GM18517 (cell line): Measurements from ENCODE around the gene WBP1L.
"Not testable (repeated sequence)": the region's sequence is repeated elsewhere in the genome, so short reads cannot be mapped to it uniquely, and the experiment has no call there.

Experiments used
- ATAC-seq: cut with Tn5 transposase; IDR thresholded peaks from one replicate; pipeline ENCODE4 v1.9.1; 2021; ENCODE audit warnings: mild to moderate bottlenecking, moderate library complexity; ENCODE audit not compliant: unreplicated experiment

The WBP1L gene

GRCh38 chr10:102804382-102805055, 60.8 kb downstream of the WBP1L start:
- no peak for ATAC-seq

GRCh38 chr10:102808380-102808779, 64.6 kb downstream of the WBP1L start:
- no peak for ATAC-seq

- no peak for ATAC-seq
Observed at GRCh38 chr10:102811346-102811745, 67.6 kb downstream of the WBP1L start.

- no peak for ATAC-seq
Observed at GRCh38 chr10:102812231-102812876, 68.6 kb downstream of the WBP1L start.

- ATAC-seq: no peak
Observed at GRCh38 chr10:102813017-102813541, 69.3 kb downstream of the WBP1L start.

GRCh38 chr10:102813734-102814452, 70.1 kb downstream of the WBP1L start:
- no peak for ATAC-seq

- ATAC-seq: no peak
Observed at GRCh38 chr10:102814453-102814871, 70.7 kb downstream of the WBP1L start.

GRCh38 chr10:102814873-102815661, 71.3 kb downstream of the WBP1L start:
- ATAC-seq: no peak

GRCh38 chr10:102815790-102816549, 72.2 kb downstream of the WBP1L start:
- no peak for ATAC-seq

GRCh38 chr10:102817175-102817574, 73.4 kb downstream of the WBP1L start:
- ATAC-seq: no peak

GRCh38 chr10:102819054-102819453, 75.3 kb downstream of the WBP1L start:
- no peak for ATAC-seq

GRCh38 chr10:102820008-102820407, 76.3 kb downstream of the WBP1L start:
- ATAC-seq: not testable (repeated sequence)

GRCh38 chr10:102822222-102822621, 78.5 kb downstream of the WBP1L start:
- ATAC-seq: no peak

GRCh38 chr10:102824664-102825063, 80.9 kb downstream of the WBP1L start:
- ATAC-seq: no peak

- no peak for ATAC-seq
Observed at GRCh38 chr10:102826148-102826796, 82.5 kb downstream of the WBP1L start.

- ATAC-seq: no peak
Observed at GRCh38 chr10:102827597-102827975, 83.8 kb downstream of the WBP1L start.

GRCh38 chr10:102831322-102832071, 87.7 kb downstream of the WBP1L start:
- ATAC-seq: no peak

GRCh38 chr10:102832248-102832647, 88.5 kb downstream of the WBP1L start:
- no peak for ATAC-seq

GRCh38 chr10:102832987-102833386, 89.2 kb downstream of the WBP1L start:
- no peak for ATAC-seq
